Breast epithelium (tissue), 3 donors: ENCODE results near the gene SOCS1.

Source experiments
- POLR2A ChIP-seq: fragments of 450-650 bp; IDR thresholded peaks from one replicate; pipeline ENCODE4 v1.6.1; 2016; ENCODE audit warnings: antibody characterized with exemption, mild to moderate bottlenecking, moderate library complexity
- POLR2AphosphoS5 ChIP-seq, 3 donors: sonication (generic); formaldehyde crosslinking; IDR thresholded peaks; one replicate each; pipeline ENCODE4 v1.6.1; 2017; ENCODE audit warnings: antibody characterized with exemption in 3 of 3
- TF ChIP-seq, protein P1 (sequence below), 3 donors: fragments of 450-650 bp; IDR thresholded peaks; one replicate each; pipeline ENCODE4 v1.5.1; 2016 to 2017; ENCODE audit warnings: antibody characterized with exemption in 3 of 3, mild to moderate bottlenecking in 3 of 3, moderate library complexity in 3 of 3

DNA sequence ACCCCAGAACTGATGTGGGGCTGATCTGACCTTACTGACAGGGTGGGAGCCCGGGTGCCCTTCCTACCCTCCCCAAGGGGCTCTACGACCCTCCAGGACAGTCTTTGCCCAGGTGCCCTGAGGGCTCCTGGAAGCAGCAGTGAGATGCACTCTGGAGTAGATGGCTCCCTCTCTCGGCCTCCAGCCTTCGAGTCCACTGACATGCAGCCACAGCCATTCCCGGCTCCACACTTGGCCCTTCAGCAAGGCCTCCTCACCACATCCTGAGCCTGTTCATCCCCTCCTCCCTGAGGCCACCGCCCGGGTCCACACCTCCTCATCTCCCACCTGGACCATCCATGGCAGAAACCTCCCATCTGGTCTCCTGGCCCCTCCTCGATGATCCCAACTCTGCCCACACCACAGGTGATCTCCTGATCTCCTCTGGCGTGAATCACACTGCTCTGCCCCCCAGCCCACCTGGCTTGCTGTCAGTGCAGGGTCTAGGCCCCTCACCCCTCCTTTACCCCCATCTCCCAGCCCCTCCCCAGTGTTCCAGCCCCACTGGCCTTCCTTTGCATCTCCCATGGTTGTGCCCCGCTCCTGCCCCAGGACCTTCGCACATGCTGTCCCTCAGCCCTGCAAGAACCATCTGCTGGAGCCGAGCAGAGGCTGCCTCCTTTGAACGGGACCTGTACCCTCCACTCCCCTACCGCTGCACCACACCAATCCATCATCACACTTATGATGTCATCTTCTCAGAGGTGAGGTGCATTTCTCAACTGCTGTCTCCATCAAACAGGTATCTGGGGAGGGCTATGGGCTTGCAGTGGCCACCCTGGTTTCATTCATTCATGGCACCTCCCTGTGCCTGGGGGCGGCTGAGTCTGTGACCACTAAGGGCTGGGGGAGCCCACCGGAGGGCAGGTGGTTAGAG is 44.7 kb downstream of the SOCS1 start:
- TF ChIP-seq, protein P1, sequence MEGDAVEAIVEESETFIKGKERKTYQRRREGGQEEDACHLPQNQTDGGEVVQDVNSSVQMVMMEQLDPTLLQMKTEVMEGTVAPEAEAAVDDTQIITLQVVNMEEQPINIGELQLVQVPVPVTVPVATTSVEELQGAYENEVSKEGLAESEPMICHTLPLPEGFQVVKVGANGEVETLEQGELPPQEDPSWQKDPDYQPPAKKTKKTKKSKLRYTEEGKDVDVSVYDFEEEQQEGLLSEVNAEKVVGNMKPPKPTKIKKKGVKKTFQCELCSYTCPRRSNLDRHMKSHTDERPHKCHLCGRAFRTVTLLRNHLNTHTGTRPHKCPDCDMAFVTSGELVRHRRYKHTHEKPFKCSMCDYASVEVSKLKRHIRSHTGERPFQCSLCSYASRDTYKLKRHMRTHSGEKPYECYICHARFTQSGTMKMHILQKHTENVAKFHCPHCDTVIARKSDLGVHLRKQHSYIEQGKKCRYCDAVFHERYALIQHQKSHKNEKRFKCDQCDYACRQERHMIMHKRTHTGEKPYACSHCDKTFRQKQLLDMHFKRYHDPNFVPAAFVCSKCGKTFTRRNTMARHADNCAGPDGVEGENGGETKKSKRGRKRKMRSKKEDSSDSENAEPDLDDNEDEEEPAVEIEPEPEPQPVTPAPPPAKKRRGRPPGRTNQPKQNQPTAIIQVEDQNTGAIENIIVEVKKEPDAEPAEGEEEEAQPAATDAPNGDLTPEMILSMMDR (IDR thresholded peaks at IDR 0.05): no peak
- TF ChIP-seq POLR2A: no peak
- no peak for TF ChIP-seq POLR2AphosphoS5 (IDR thresholded peaks at IDR 0.05)
